Adrenal gland (tissue), 5 donors: ENCODE data around the gene VWDE.

Experiments used
- POLR2A ChIP-seq, 2 donors: fragments of 450-650 bp; IDR thresholded peaks; one replicate each; pipeline ENCODE4 v1.6.1; 2017; ENCODE audit warnings: antibody characterized with exemption in 2 of 2, mild to moderate bottlenecking in 2 of 2, moderate library complexity in 1 of 2
- TF ChIP-seq, protein P1 (sequence below), 6 experiments: fragments of 450-650 bp in 4 of 6; fragments of 200-600 bp in 2 of 6; sonication (generic) in 1 of 6; IDR thresholded peaks; 1 replicate in 5 of 6; 2 replicates in 1 of 6; pipeline versions ENCODE4 v1.5.1 to v1.8.0; 2016 to 2021; ENCODE audit warnings: antibody characterized with exemption in 6 of 6, mild to moderate bottlenecking in 2 of 6, moderate library complexity in 1 of 6
- donor health status: DM: no; HTN: no; CAD: no.

DNA sequence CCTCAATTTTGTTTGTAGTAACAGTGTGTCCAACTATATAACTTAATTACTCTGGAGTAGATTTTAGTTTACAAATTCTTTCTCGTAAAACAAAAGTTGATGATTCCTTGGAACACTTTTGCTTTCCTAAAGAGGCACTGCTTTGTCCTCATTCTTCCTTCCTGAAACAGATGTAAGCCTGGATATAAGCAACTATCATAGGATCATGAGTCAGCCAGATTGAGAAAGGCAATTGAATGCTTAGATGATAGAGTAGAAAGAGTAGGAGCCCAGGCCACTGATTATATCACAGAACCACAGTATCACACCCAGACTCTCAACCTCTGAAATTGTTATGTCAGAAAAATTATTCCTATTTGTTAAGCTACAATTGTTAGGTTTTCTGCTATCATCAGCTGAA, 122.6 kb downstream of the VWDE start:
- TF ChIP-seq, protein P1, sequence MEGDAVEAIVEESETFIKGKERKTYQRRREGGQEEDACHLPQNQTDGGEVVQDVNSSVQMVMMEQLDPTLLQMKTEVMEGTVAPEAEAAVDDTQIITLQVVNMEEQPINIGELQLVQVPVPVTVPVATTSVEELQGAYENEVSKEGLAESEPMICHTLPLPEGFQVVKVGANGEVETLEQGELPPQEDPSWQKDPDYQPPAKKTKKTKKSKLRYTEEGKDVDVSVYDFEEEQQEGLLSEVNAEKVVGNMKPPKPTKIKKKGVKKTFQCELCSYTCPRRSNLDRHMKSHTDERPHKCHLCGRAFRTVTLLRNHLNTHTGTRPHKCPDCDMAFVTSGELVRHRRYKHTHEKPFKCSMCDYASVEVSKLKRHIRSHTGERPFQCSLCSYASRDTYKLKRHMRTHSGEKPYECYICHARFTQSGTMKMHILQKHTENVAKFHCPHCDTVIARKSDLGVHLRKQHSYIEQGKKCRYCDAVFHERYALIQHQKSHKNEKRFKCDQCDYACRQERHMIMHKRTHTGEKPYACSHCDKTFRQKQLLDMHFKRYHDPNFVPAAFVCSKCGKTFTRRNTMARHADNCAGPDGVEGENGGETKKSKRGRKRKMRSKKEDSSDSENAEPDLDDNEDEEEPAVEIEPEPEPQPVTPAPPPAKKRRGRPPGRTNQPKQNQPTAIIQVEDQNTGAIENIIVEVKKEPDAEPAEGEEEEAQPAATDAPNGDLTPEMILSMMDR (IDR thresholded peaks at IDR 0.05), result no peak
- TF ChIP-seq POLR2A (IDR thresholded peaks at IDR 0.05), result no peak
